Measurements from ENCODE around the gene THAP4.

The THAP4 gene

DNA sequence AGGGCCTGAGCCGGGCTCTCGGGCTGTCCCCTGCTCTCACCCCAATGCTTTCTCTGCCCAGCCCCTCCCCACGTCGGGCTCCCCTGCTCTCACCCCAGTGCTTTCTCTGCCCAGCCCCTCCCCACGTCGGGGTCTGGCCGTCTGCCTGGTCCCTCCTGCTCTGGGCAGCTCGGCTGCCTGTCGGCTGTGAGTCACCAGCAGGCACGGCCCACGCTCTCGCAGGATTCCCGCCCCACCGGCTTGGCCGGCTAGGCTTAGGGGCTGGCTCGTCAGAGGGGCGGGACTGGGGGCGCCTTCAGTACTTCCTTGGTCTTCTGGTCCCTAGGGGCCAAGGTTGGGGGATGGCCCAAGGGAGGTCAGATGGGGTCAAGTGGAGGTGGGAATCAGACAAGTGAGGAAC is 75.1 kb downstream of the THAP4 start:
- no peak for DNase-seq

DNA sequence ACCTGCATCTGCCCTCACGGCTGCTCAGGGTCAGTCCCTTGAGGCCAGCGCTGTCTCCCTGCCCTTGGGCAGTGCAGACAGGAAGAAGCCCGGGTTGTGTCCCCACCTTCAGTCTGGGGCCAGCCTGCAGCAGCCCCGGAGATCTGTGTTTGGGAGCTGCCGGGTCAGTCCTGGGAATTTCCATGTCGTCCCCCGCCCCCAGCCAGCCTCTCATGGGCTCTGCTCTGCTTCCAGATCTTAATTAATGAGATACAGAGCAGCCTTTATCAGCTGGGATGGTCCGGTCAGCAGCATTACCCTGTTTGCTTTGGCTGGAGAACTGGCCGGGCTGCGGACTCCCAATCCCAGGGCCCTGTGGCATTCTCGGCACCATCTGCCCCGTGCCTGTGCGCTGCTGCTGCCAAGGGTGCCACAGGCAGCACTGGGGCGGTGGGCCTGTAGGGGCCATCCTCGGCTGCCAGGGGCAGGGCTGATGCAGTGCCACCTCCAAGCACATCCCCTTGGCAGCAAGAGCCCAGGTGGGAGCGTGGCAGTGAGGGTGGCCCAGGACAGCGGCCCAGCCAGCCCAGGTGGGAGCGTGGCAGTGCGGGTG is 76.0 kb downstream of the THAP4 start:
- DNase-seq, result no peak

DNA sequence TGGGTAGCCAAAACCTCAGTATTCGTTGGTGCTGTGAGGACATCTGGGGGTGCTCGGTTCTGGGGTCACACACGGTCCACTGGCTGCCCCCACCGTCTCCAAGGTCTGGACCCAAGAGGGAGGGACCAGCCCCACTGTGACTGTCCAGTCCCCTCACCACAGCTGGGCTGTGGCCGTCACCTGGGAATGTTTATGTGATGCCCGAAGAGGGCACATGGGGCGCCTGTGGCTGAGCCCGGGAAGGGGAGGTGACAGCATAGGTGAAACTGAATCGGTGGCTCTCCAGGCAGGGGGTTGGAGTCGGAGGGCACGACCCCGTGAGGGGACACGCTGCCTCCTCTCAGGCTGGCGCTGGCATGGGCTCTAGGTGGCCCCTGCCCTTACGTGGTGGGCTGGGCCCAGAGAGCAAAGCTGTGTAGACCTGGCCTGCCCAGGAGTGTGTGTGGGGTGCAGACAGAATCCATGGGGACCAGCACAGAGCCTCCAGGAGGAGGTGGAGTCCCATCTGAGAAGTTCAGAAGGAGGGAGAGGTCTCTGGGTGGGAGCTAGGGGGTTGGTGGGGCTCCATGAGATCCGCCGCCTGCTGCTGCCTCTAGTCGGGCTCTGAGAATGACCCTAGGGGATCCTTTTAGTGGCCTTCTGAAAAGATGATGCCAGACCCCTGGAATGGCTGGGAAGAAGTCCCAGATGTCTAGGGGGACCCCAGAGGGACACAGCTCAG is 76.6 kb downstream of the THAP4 start:
- DNase-seq, result no peak

DNA sequence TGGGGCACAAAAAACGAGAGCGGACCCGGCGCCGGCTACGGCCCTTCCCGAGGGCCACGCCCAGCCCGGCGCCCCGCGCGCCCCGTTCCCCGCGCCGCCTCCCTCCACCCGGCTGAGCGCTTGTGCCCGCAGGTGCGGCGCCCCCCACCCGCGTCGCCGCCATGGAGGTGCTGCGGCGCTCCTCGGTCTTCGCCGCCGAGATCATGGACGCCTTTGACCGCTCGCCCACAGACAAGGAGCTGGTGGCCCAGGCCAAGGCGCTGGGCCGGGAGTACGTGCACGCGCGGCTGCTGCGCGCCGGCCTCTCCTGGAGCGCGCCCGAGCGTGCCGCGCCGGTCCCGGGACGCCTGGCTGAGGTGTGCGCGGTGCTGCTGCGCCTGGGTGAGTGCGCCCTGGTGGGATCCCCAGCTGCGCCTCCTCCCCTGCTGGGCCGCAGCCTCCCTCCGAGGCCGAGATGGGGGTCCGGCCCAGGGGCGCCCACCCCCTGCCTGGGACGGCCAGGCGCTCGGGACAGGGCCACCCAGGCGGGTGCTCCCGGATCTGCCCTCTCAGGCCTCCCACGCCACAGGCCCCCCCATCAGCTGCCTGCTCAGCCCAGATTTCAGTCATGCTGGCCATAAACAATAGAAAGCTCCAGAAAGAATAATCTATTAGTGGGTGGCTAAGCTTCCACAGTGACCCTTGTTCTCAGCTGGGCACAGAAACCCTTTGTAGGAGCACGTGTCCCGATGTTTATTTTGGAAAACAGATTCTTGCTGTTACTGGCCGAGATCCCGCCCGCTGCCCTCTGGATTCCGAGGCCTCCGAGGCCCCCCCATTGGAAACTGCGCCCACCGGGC is 77.4 kb downstream of the THAP4 start:
- peak in 1 of 2 experiments; percentile 27 for DNase-seq

DNA sequence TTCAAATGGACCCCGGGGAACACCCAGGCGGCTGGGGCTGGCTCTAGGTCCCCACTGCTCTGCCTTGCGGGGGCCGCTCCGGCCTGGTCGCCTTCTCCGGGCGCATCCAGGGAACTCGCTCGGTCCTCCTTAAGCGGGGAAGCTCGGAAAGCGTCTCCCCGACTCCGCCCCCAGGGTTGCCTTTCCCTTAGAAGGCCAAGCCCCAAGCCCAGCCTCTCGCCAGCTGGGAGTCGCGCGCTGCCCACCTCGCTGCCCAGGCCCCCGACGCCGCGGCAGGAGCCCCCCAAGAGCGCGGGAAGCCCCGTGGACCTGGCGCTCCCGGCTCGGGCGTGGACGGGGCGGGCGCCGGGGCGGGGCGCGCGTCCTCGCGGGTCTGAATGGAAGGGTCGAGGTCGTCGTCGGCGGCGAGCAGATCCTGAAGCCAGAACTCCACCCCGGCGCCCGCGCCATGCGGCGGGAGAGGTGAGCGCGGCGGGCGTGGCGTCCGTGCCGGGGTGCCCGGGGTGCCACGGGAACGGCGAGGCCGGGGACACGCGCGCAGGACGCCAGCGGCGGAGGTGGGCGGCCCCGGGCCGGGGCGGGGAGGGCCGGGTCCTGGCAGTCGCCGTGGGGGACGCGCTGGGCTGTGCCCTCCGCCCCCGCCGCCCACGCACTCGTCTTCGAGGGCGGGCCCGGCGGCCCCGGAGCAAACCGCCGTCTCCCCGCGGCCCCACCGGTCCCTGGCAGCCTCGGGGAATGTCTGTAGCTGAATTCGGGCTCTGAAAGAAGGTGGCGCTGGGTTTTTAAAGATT is 78.2 kb downstream of the THAP4 start, which contains the start of gene BOK:
BOK (plus strand) TSS at position 214 of the 791 bp plus-strand sequence. CDS start 739 bp downstream, outside the sequence.
- DNase-seq, result peak; percentile 29 to 39

DNA sequence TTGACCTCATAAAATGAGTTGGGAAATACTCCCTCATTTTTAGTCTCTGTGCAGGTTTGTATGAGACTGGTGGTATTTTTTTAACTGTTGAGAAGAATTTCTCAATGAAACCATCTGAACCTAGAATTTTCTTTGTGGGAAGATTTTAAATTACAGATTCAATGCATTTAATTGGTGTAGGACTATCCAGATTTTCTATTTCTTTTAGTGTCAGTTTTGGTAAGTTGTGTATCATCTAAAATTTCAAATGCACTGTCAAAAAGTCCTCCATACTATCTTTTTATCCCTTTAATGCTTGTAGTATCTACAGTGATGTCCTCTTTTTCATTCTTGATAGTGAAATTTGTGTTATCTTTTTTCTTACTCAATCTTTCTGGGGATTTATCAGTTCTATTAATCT is 80.2 kb downstream of the THAP4 start:
- no peak for DNase-seq

DNA sequence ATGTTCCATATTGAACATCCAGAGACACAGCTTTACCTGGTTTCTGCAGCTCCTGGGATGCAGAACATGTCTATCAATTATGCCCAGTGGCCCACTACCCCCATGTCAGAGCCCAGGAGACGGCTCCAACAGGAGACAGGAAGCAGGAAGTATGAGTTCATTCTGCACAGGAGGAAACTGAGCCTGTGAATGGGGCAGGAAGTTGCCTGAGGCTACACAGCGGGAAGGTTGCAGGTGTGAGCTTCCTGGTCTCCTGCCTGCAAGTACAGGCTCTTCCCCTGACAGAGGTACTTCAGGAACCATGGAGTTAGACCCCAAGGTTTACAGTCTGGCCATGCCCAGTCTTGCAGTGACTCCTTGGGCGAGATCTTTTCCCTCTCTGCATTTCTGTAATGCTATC is 81.2 kb downstream of the THAP4 start:
- DNase-seq, result no peak

DNA sequence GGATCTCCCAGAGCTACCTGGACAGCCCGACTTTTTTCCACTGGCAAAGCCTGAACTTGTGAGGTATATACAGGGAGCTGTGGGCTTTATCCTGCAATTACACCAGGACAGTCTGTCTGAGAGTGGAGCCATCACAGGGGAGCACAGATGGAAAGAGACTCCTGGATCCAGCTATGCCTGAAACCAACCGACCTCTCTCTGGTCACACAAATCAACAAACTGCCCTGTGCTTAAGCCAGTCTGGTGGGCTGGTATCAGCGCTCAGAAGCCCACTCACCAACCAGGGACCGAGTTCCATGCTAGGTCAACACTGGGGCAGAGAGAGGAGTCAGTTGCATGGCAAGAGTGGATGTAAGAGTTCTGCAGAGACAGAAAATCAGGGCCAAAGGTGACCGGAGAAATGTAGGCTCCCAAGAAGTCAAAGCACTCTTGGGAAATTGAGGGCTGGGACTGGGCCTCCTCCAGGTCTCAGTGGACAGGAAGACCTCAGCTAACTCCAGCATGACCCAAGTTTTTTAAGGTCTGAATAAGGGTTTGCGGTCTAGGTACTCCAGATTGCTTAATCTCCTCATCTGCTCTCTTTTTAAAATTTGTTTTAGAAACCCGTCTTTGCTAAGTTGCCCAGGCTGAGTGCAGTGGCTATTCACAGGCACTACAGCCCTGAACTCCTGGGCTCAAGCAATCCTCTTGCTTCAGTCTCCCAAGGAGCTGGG is 82.2 kb downstream of the THAP4 start:
- DNase-seq, result no peak

DNA sequence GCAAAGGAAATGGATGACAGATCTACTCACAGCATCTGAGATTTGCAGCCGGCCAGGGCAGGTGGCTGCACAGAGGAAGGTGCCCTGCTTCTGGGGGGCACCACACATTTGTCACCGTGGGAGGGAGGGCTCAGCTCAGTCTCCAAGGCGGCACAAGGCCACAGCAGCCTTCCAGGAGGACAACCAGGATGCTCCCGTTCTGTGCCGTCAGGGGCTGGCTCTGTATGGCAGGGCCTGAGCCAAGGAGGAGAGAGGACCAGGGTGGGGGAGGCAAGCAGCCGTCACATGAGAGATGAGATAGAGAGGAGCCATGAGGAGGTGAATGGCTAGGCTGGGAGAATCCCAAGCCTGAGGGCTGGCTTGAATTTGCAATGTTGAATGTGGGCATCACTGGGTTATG is 83.0 kb downstream of the THAP4 start:
- no peak for DNase-seq

DNA sequence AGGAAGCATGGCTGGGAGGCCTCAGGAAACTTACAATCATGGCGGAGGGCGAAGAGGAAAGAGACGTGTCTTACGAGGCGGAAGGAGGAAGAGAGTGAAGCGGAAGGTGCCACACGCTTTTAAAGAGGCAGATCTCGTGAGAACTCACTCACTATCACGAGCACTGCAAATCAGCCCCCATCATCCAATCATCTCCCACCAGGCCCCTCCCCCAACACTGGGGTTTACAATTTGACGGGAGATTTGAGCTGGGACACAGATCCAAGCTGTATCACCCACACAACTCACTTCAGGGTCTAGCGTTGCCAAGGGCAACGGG is 83.5 kb downstream of the THAP4 start:
- DNase-seq, result no peak

DNA sequence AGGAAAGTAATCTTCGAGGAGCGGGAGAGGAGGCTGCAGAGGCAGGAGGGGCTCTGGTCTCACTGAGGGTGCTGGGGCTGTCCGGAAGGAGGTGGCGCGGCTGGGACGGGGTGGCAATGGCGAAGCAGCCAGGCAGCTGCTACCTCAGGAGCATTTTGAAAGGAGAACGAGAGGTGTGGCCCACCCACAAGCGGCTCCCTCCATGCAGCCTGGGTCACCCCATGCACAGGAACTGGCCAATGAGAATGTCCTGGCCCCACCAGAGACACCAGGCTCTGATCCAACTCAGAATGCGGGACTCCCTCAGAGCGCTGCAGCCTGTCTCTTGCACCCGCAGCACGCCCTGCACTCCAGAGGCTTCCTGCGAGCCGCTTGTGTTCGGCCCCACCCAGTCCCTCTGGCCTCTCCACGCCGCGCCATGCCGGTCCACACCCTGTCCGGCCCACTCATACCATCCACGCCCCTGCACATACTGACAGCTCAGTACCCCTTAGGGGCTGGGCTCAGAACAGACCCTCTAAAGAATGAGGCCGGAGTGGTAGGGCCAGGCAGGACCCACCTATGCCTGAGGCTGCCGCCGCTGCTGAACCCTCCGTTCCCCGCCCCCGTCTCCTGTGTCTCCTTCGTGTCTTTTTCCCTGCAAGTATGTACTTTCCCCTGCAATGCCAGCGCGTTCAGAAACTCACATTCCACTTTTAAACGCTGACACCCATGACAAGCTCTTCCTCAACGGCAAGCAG is 84.8 kb downstream of the THAP4 start:
- DNase-seq, result no peak

DNA sequence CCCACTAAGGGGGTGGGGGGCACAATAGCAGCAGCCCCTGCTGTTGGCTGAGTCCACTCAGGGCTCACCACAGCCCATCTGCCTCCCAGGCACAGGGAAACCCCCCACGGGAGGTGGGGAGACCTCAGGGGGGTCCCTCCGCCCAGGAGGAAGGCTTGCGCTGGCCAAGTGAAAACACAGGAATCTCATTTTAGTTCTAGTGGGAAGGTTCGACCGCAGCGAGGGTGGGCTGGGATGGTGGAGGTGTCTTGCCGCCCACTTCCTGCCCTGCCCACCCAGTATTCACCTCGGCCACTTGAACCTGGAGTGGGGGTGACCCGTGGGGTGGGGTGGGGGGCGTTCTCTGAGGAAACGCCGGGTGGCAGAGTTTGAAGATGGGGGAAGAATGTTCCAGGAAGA is 85.4 kb downstream of the THAP4 start:
- DNase-seq, result no peak

DNA sequence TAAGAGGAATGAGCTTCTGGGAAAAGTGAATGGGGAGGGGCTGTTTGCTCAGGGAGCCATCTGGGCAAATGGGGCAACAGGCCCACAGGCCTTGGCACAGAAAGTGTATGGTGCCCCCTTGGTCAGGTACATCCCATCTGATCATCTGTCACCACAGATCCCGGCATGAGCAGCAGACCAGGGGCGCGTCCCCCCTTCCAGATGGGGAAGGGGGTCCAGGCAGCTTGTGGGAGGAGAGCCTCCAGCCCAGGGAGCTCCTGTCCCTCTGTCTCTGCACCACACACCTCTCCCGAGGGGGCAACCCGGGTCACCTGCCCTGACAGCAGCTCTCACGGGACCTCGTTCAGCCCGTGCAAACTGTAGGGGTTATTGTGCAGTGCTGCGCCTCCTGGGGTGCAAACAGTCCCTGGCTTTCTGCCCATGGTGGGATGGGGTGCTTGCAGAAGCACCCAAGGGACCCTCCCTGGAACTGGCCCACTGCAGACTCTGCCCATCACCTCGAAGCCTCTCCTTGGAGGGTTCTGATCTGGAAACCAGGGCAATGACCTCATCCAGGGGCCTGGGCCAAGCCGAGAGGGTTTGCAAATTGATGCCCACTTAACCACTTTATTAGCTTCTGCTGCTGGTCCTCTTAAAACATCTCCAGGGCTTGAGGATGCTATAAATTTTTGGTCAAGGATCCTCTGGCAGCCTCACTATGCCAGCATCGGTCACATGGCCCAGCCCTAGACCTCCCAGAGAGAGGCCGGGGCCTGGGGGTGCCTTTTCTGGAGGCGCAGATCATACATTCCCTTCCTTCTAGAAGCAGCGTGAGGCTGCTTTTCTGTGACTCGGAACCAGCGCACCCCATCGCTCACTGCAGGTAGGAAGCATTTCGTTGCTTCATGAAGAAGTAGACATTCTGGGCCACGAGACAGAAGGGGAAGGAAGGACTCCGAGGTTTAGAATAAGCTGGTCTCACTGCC is 86.1 kb downstream of the THAP4 start:
- peak; percentile 10 to 37 for DNase-seq

DNA sequence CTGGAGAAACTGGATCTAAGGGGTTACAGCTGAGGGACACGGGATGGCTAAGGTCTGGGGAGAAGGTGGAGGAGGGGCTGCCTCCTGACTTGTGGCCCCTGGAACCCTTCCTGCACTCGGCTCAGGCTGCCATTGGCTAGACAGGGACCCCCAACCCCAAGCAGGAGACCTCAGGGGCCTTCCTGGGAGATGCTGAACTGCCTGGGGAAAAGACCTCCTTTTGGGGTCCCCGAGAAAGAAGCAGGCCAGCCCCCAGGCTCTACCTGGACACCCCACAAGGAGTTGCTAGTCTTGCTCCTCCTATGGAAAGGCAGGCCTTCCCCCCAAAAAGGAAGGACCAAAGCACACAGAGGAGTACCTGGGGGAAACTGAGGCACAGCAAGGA is 88.5 kb downstream of the THAP4 start:
- DNase-seq, result no peak

DNA sequence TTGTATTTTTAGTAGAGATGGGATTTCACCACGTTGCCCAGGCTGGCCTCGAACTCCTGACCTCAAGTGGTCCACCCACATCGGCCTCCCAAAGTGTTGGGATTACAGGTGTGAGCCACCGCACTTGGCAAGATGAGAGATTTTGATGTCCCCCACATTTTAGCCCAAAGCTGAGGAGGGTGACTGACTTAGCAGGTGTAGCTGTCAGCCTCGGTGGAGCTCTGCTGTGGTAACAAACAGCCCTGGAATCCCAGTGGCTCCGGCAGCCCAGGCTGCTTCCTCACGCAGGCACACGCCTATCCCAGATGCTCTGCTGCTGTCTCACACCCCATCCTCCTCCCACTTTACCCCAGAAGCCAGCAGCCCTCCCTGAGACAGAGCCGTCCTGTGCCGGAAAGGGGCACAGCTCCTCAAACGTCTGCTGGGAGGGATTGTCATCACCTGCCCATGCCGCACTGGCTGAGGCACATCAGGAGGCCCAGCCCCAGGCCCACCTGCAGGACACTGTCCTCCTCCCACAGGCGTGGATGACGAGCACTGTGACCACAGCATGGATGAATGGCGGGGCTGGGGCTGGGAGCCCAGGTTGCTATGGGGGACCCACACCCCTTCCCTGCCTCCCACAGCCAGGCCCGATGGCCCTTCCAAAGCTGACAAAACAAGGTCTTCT is 89.0 kb downstream of the THAP4 start:
- no peak for DNase-seq

DNA sequence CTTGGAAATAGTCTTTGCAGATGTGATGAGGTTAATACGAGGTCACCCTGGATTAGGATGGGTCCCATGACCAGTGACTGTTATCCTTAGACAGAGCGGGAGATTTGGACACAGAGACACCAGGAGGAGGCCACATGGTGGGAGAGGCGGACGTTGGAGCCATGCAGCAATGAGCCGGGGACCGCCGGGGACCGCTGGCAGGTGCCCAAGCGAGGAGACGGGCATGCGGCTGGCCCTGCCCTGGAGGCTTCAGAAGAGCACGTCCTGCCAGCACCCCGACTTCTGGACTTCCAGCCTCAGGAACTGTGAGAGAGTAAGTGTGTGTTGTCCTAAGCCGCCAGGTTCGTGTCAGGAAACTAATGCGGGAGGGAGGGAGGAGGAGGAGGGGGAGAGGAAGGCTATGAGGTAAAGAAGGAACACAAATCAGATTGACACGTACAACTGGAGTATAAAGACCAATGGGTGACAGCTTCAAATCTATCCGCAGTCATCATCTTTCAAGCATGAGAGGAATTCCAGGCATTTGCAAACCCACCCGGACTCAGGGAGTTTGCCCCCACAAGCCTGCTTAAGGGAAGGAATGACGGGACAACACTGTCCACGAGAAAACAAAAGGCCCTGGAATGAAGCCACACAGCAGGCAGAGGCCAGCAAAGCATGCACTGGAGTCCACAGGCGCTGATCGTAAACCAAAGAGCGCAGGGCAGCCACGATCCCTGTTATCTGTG is 90.0 kb downstream of the THAP4 start:
- no peak for DNase-seq

DNA sequence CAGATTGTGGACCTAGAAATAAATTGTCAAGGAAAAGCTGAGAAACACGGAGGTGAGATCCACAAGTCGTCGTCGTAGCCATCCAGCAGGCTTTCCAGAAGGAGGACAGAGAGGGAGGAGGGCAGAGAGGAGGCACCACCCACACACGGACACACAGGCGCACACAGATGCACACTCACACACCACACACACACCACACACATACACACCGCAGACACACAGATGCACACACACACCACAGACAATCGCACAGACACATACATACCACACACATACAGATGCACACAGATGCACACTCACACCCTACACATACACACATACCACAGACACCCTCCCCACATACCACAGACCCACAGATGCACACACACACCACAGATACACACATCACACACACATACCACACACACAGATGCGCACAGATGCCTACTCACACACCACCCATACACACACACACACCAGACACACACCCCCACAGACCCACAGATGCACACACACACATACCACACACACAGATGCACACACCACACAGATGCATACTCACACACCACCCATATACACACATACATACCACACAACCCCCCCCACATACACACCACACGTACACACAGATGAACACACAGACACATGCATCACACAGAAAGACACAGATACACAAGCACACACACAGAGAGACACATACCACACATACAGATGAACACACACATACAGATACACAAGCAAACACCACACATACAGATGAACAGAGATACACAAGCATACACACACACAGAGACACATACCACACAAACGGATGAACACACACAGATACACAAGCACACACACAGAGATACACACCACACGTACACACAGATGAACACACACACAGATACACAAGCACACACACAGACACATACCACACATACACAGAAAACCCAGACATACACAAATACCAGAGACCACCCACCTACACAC is 91.2 kb downstream of the THAP4 start:
- no peak for DNase-seq

DNA sequence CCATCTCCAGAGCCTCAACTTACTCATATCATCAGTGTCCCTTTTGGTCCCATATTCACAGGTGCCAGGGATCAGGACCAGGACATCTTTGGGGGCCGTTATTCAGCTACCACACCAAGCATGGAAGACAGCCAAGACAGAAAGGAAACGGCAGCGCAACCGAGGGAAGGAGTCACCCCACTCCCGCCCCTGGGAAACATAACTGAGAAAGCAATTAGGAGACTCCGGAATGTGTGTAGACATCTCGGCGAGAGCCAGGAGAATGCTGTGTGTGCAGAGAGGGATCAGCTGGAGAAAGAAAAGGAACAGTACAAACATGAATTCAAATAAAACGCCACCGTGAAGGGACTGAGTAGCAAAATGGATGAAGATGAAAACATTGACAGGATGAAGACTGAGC is 91.9 kb downstream of the THAP4 start:
- DNase-seq, result no peak
